ENCODE measurements around the gene TULP4.
A peak's percentile ranks its signal among the peaks of the same experiment; 100 is the strongest.

Gene TULP4

GRCh38 chr6:158416883-158417759 is 104.9 kb downstream of the TULP4 start:
- no peak for DNase-seq (ENCODE audit: low spot score)

- no peak for DNase-seq (ENCODE audit: low spot score)
These were observed 105.5 kb downstream of the TULP4 start for GRCh38 chr6:158417760-158418098.

GRCh38 chr6:158418501-158418900 is 106.2 kb downstream of the TULP4 start:
- no peak for DNase-seq (ENCODE audit: low spot score)

- no peak for DNase-seq (ENCODE audit: low spot score)
These were observed 107.2 kb downstream of the TULP4 start for GRCh38 chr6:158419339-158419909.

- no peak for DNase-seq (ENCODE audit: low spot score)
These were observed 109.1 kb downstream of the TULP4 start for GRCh38 chr6:158421381-158421780.

- no peak for DNase-seq (ENCODE audit: low spot score)
These were observed 110.5 kb downstream of the TULP4 start for GRCh38 chr6:158422629-158423238.

- no peak for DNase-seq (ENCODE audit: low spot score)
These were observed 118.8 kb downstream of the TULP4 start for GRCh38 chr6:158431036-158431435.

- no peak for DNase-seq (ENCODE audit: low spot score)
These were observed 119.3 kb downstream of the TULP4 start for GRCh38 chr6:158431560-158431959.

- DNase-seq (ENCODE audit: low spot score) = no peak
These were observed 125.3 kb downstream of the TULP4 start for GRCh38 chr6:158437571-158437970.

GRCh38 chr6:158438226-158438625 is 126.0 kb downstream of the TULP4 start:
- DNase-seq (ENCODE audit: low spot score) = no peak

GRCh38 chr6:158439255-158439654 is 127.0 kb downstream of the TULP4 start:
- no peak for DNase-seq (ENCODE audit: low spot score)

- DNase-seq (ENCODE audit: low spot score) = peak; percentile 63
These were observed 129.5 kb downstream of the TULP4 start for GRCh38 chr6:158441716-158442215.

- no peak for DNase-seq (ENCODE audit: low spot score)
These were observed 130.0 kb downstream of the TULP4 start for GRCh38 chr6:158442306-158442705.

GRCh38 chr6:158445426-158446085 is 133.3 kb downstream of the TULP4 start:
- no peak for DNase-seq (ENCODE audit: low spot score)

GRCh38 chr6:158448856-158449255 is 136.6 kb downstream of the TULP4 start:
- peak; percentile 57 for DNase-seq (ENCODE audit: low spot score)

- DNase-seq (ENCODE audit: low spot score) = peak; percentile 40
These were observed 139.9 kb downstream of the TULP4 start for GRCh38 chr6:158452191-158452590.

GRCh38 chr6:158457131-158457530 is 144.9 kb downstream of the TULP4 start:
- DNase-seq (ENCODE audit: low spot score) = no peak

GRCh38 chr6:158457616-158458278 is 145.5 kb downstream of the TULP4 start:
- peak; percentile 53 for DNase-seq (ENCODE audit: low spot score)

- DNase-seq (ENCODE audit: low spot score) = no peak
These were observed 147.5 kb downstream of the TULP4 start for GRCh38 chr6:158459726-158460125.

GRCh38 chr6:158460602-158461169 is 148.4 kb downstream of the TULP4 start:
- DNase-seq (ENCODE audit: low spot score) = no peak

- DNase-seq (ENCODE audit: low spot score) = no peak
These were observed 149.7 kb downstream of the TULP4 start for GRCh38 chr6:158461954-158462353.

- DNase-seq (ENCODE audit: low spot score) = no peak
These were observed 152.2 kb downstream of the TULP4 start for GRCh38 chr6:158464483-158464882.

Data from cerebellar cortex (tissue), 1 donor.